Measurements from ENCODE around the gene PKIB.

Gene PKIB

GRCh38 chr6:122669418-122669817 lies 59.2 kb downstream of the PKIB start:
- DNase-seq (ENCODE audit: low read depth): no peak
- no peak for TF ChIP-seq CTCF (IDR thresholded peaks at IDR 0.05; ENCODE audit: low read depth, low read length, missing control alignments)
- in situ Hi-C loops (cut with HindIII; ENCODE audit: low sequenced_read_pairs): loop anchor here (5.0 kb wide), 1 partner anchor 62 kb away; no protein-coding TSS in a partner anchor
- H3K4me3 ChIP-seq (ENCODE audit: low read depth, low read length): no peak overlapping the region

- in situ Hi-C loops (cut with HindIII; ENCODE audit: low sequenced_read_pairs): loop anchor here (5.0 kb wide), 1 partner anchor 63 kb away; no protein-coding TSS in a partner anchor
- no peak for DNase-seq (ENCODE audit: low read depth)
- no peak overlapping the region for H3K4me3 ChIP-seq (ENCODE audit: low read depth, low read length)
- TF ChIP-seq CTCF (IDR thresholded peaks at IDR 0.05; ENCODE audit: low read depth, low read length, missing control alignments): no peak
Observed at GRCh38 chr6:122669868-122670267, 59.7 kb downstream of the PKIB start.

- no peak overlapping the region for H3K4me3 ChIP-seq (ENCODE audit: low read depth, low read length)
- in situ Hi-C loops (cut with HindIII; ENCODE audit: low sequenced_read_pairs): no loop called here
- no peak for DNase-seq (ENCODE audit: low read depth)
- TF ChIP-seq CTCF (IDR thresholded peaks at IDR 0.05; ENCODE audit: low read depth, low read length, missing control alignments): no peak
Observed at GRCh38 chr6:122671251-122671650, 61.0 kb downstream of the PKIB start.

- no peak for DNase-seq (ENCODE audit: low read depth)
- in situ Hi-C loops (cut with HindIII; ENCODE audit: low sequenced_read_pairs): no loop called here
- no peak for TF ChIP-seq CTCF (IDR thresholded peaks at IDR 0.05; ENCODE audit: low read depth, low read length, missing control alignments)
- H3K4me3 ChIP-seq (ENCODE audit: low read depth, low read length): no peak overlapping the region
Observed at GRCh38 chr6:122673343-122673961, 63.2 kb downstream of the PKIB start.

GRCh38 chr6:122676146-122676545 lies 65.9 kb downstream of the PKIB start:
- no peak for TF ChIP-seq CTCF (IDR thresholded peaks at IDR 0.05; ENCODE audit: low read depth, low read length, missing control alignments)
- no peak overlapping the region for H3K4me3 ChIP-seq (ENCODE audit: low read depth, low read length)
- in situ Hi-C loops (cut with HindIII; ENCODE audit: low sequenced_read_pairs): no loop called here
- DNase-seq (ENCODE audit: low read depth): no peak

GRCh38 chr6:122676688-122677087 lies 66.5 kb downstream of the PKIB start:
- DNase-seq (ENCODE audit: low read depth): no peak
- in situ Hi-C loops (cut with HindIII; ENCODE audit: low sequenced_read_pairs): no loop called here
- no peak overlapping the region for H3K4me3 ChIP-seq (ENCODE audit: low read depth, low read length)
- TF ChIP-seq CTCF (IDR thresholded peaks at IDR 0.05; ENCODE audit: low read depth, low read length, missing control alignments): no peak

Measured in astrocyte of the cerebellum (primary cell).